ENCODE measurements around the gene OXCT2.
"Not testable (repeated sequence)": the region's sequence is repeated elsewhere in the genome, so short reads cannot be mapped to it uniquely, and the experiment has no call there.

OXCT2 gene

GRCh38 chr1:39771022-39771532 is at the start of gene OXCT2:
Gene OXCT2, minus strand, starts transcription at chr1:39771348. Its CDS starts 93 bp downstream, at chr1:39771255.
- DNase-seq: not testable (repeated sequence)

GRCh38 chr1:39819091-39819812 is 48.1 kb upstream of the OXCT2 start:
- no peak for DNase-seq

- DNase-seq: no peak
Observed at GRCh38 chr1:39818482-39818881, 47.3 kb upstream of the OXCT2 start.

- DNase-seq: peak; percentile 82
Observed at GRCh38 chr1:39817091-39817932, 46.2 kb upstream of the OXCT2 start.

GRCh38 chr1:39816415-39817090 is 45.4 kb upstream of the OXCT2 start:
- DNase-seq: peak; percentile 64

GRCh38 chr1:39812913-39813312 is 41.8 kb upstream of the OXCT2 start:
- no peak for DNase-seq

- DNase-seq: no peak
Observed at GRCh38 chr1:39808784-39809517, 37.8 kb upstream of the OXCT2 start.

GRCh38 chr1:39805385-39805784 is 34.2 kb upstream of the OXCT2 start:
- DNase-seq: no peak

- DNase-seq: no peak
Observed at GRCh38 chr1:39802496-39803260, 31.5 kb upstream of the OXCT2 start.

GRCh38 chr1:39800471-39800835 is 29.3 kb upstream of the OXCT2 start:
- DNase-seq: no peak

- peak; percentile 59 for DNase-seq
Observed at GRCh38 chr1:39799770-39800470, 28.8 kb upstream of the OXCT2 start.

- peak; percentile 92 for DNase-seq
Observed at GRCh38 chr1:39798859-39799769, 28.0 kb upstream of the OXCT2 start.

- no peak for DNase-seq
Observed at GRCh38 chr1:39795651-39796050, 24.5 kb upstream of the OXCT2 start.

- DNase-seq: no peak
Observed at GRCh38 chr1:39791838-39792237, 20.7 kb upstream of the OXCT2 start.

GRCh38 chr1:39789571-39790110 is 18.5 kb upstream of the OXCT2 start:
- no peak for DNase-seq

- peak; percentile 52 for DNase-seq
Observed at GRCh38 chr1:39788758-39789570, 17.8 kb upstream of the OXCT2 start, which contains the start of gene BMP8B. Gene BMP8B, minus strand, starts transcription at chr1:39788865. Its CDS starts 380 bp downstream, at chr1:39788485.

- DNase-seq: no peak
Observed at GRCh38 chr1:39788426-39788757, 17.2 kb upstream of the OXCT2 start.

- not testable (repeated sequence) for DNase-seq
Observed at GRCh38 chr1:39787964-39788363, 16.8 kb upstream of the OXCT2 start.

GRCh38 chr1:39787468-39787867 is 16.3 kb upstream of the OXCT2 start:
- no peak for DNase-seq
